Measurements from ENCODE around the gene WASF2. TPM values are rescaled to one million over a fixed set of nuclear protein-coding genes. Genes with fewer than 3 reads are reported as not detected.
"Not testable (repeated sequence)": the region's sequence is repeated elsewhere in the genome, so short reads cannot be mapped to it uniquely, and the experiment has no call there.

The WASF2 gene
- total RNA-seq, 1 donor: 33.0 TPM

DNA sequence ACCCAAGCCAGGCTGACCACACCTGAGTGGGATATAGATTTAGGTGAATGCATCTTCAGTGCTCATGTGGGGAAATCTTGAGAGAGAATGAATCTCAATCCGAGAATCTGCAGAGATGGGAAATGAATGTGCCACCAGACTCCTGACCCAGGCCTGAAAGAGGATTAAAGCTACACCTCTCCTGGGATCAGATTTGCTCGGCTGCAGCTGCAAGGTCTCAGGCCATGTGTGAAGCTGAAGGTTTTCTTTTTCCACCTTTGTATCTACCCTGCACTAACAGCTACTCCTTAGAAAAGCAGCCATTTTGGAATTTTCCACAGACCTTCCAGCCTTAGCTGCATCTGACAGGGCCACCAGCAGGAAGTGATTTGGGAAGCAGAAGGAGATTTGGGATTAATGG is 79.3 kb downstream of the WASF2 start:
- DNase-seq (ENCODE audit: low read depth): no peak
- TF ChIP-seq, protein P1, sequence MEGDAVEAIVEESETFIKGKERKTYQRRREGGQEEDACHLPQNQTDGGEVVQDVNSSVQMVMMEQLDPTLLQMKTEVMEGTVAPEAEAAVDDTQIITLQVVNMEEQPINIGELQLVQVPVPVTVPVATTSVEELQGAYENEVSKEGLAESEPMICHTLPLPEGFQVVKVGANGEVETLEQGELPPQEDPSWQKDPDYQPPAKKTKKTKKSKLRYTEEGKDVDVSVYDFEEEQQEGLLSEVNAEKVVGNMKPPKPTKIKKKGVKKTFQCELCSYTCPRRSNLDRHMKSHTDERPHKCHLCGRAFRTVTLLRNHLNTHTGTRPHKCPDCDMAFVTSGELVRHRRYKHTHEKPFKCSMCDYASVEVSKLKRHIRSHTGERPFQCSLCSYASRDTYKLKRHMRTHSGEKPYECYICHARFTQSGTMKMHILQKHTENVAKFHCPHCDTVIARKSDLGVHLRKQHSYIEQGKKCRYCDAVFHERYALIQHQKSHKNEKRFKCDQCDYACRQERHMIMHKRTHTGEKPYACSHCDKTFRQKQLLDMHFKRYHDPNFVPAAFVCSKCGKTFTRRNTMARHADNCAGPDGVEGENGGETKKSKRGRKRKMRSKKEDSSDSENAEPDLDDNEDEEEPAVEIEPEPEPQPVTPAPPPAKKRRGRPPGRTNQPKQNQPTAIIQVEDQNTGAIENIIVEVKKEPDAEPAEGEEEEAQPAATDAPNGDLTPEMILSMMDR (IDR thresholded peaks at IDR 0.05; ENCODE audit: insufficient read depth, low read length): no peak
- H3K4me3 ChIP-seq (ENCODE audit: low read depth, low read length): no peak overlapping the region

DNA sequence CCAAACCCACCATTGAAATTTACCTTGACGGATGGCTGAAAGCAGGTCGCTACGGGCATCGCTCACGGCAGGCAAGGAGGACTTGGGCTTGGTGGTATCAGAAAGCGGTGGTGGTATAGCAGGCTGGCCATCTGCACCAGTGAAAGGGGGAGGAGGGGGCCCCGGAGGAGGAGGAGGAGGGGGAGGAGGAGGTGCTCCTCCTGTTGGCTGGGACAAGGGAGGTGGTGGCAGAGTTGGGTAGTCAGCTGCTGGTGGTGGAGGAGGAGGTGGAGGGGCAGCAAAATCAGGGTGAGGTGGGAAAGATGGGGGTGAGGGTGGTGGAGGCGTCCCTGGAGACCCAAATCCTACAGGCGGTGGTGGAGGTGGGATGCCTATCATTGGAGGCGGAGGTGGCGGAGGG is 80.3 kb downstream of the WASF2 start:
- DNase-seq (ENCODE audit: low read depth): no peak
- TF ChIP-seq, protein P1 (IDR thresholded peaks at IDR 0.05; ENCODE audit: insufficient read depth, low read length): no peak
- H3K4me3 ChIP-seq (ENCODE audit: low read depth, low read length): no peak overlapping the region

DNA sequence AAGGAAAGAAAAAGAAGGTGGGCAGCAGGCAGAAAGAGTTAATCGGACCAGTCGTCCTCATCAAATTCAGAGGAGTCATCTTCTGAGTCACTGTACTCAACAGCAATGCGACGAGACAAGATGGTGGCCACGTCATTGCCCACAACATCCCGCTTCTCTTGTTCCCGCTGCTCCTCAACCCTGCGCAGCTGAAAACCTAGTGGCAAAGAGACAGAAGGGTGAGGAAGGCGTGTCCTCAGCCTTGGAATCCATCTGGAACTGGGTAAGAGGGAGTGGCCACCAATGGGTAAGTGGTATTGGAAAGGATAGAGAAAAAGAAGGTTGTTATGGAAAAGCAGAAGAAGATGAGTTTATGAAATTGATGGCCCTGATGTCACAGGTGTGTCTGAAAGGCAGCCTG is 81.8 kb downstream of the WASF2 start:
- TF ChIP-seq, protein P1 (IDR thresholded peaks at IDR 0.05; ENCODE audit: insufficient read depth, low read length): no peak
- no peak overlapping the region for H3K4me3 ChIP-seq (ENCODE audit: low read depth, low read length)
- DNase-seq (ENCODE audit: low read depth): no peak

DNA sequence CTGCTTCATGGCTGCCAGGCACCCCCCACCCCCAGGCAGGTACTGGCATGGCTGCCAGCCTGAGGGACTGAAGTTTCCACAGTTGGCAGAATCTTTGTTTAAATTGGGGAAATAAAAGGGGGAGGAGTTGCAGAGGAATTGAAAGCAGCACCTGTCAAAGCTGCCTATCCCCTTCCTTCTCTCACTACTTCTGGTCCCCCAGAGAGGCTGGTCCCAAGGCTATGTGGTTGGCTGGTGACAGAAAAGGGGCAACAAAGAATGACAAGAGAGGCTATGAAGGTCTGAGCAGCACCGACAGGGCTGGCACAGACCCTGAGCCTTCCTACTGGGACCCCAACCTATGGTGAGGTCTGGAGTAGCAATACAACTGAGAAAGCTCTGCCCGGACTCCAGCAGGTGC is 83.2 kb downstream of the WASF2 start:
- not testable (repeated sequence) for DNase-seq (ENCODE audit: low read depth); H3K4me3 ChIP-seq (ENCODE audit: low read depth, low read length)

DNA sequence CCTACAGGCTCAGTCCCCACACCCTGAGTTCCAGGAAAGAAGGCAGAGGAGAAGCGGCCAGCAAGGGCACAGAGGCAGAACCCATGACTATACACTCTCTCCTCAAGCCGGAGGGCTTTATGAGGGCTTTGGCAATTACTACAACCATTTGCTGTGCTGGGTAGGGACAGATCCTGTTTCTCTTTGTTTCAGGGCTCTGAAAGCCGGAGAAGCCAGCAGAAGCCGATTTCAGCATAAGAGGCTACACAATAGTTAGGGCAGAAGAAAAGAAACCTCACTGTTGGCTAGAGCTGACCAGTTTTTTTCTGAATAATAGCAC is 83.6 kb downstream of the WASF2 start:
- TF ChIP-seq, protein P1 (IDR thresholded peaks at IDR 0.05; ENCODE audit: insufficient read depth, low read length): no peak
- DNase-seq (ENCODE audit: low read depth): no peak
- no peak overlapping the region for H3K4me3 ChIP-seq (ENCODE audit: low read depth, low read length)

DNA sequence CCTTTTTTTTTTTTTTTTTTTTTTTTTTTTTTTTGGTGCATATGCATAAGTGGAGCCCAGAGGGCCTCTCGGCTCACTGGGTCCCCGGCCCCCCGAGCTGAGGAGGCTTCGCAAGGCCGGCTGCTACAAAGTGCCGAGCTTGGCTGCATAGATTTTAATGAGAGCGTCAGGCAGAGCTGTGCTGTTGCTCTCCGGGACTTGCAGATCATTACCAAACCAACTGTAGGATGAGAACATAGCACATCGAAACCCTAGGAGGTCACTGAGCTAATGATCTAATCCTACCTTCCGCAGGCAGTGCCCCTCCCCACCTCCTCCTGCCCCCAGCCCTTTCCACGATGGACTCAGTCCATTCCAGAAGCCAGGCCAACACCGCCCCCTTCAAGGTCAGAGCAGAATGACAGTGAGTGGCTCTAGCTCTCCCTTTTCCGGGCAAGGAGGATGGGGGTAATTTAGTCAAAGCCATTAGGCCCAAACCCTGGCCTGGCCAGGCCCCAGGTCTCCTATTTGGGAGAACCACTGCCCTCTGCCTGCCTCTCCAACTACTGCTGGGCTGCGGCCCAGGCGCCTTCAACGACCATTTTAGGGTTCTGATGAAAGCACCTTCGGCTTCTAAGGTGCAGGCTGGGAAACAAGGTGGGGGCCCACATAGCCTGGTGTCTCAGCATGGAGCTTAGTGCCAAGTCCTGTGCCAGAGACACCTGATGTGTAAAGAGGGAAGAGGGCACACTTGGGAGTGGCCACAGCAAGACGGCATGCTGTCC is 84.2 kb downstream of the WASF2 start:
- DNase-seq (ENCODE audit: low read depth); H3K4me3 ChIP-seq (ENCODE audit: low read depth, low read length): not testable (repeated sequence)

DNA sequence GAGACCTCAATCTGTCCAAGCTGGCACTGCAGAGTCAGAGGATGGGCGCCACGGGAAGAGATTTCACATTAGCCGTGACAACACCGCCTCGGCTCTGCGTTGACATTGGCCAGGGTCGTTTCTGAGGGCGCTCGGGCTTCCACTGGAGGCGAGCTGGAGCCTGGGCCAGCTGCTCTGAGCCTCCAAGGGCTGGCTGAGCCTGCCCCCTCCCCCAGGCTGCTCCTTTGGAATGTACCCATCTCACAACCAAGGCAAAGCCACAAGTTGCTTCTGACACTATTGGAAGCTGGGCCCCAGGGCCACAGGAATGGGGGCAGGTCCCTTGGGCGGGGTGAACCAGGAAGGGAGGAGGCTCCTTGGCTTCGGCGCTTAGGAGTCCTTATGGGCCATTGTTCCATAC is 84.9 kb downstream of the WASF2 start:
- TF ChIP-seq, protein P1 (IDR thresholded peaks at IDR 0.05; ENCODE audit: insufficient read depth, low read length): no peak
- H3K4me3 ChIP-seq (ENCODE audit: low read depth, low read length): no peak overlapping the region
- DNase-seq (ENCODE audit: low read depth): peak; percentile 73

DNA sequence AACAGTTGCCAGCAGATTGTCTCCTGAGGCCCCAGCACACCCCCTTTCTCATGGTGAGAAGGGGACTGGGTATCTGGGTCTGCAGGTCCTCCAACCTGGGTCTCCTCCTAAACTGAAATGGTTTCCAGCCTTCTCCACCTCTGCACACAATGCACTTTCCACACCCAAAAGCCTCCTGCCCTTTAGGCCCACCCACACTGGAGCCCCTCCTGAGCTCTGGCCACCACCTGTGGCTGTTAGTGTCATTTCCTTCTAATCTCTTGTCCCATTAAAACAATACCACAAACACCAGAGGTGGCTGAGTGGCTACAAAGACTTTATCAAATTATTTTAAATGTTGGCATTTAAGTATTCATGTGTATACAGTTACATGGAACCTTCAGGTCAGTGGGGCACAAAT is 86.0 kb downstream of the WASF2 start:
- no peak for DNase-seq (ENCODE audit: low read depth)
- TF ChIP-seq, protein P1 (IDR thresholded peaks at IDR 0.05; ENCODE audit: insufficient read depth, low read length): no peak
- H3K4me3 ChIP-seq (ENCODE audit: low read depth, low read length): no peak overlapping the region
